H9 (cell line): ENCODE data around the gene SLC12A6. TPM values are rescaled to one million over a fixed set of nuclear protein-coding genes. Genes with fewer than 3 reads are reported as not detected.

Experiments used
- DNase-seq: peaks from one replicate; pipeline ENCODE4 v3.0.0-alpha.2; 2017
- H2AFZ ChIP-seq: one replicate; pipeline ENCODE4 v1.6.1; 2013; ENCODE audit warnings: mild to moderate bottlenecking, low read length, control low read depth, moderate library complexity
- H2AK5ac ChIP-seq: 2 replicates; pipeline ENCODE4 v1.6.1; 2013; ENCODE audit warnings: low read length, control low read depth, mixed read lengths; ENCODE audit not compliant: insufficient read length
- H2BK120ac ChIP-seq: one replicate; pipeline ENCODE4 v1.6.1; 2013; ENCODE audit warnings: low read depth, mild to moderate bottlenecking, low read length, control low read depth, inconsistent platforms; ENCODE audit not compliant: poor library complexity, severe bottlenecking
- H2BK12ac ChIP-seq: 2 replicates; pipeline ENCODE4 v1.6.1; 2013; ENCODE audit warnings: low read length, control low read depth, mixed read lengths, low read depth; ENCODE audit not compliant: insufficient read length
- H2BK15ac ChIP-seq: 2 replicates; pipeline ENCODE4 v1.6.1; 2013; ENCODE audit warnings: low read depth, low read length, control low read depth
- H2BK20ac ChIP-seq: one replicate; pipeline ENCODE4 v1.6.1; 2013; ENCODE audit warnings: low read depth, mild to moderate bottlenecking, low read length, control low read depth, inconsistent platforms; ENCODE audit not compliant: poor library complexity, severe bottlenecking
- H2BK5ac ChIP-seq: 2 replicates; pipeline ENCODE4 v1.6.1; 2013; ENCODE audit warnings: low read length, control low read depth, mixed read lengths; ENCODE audit not compliant: insufficient read length
- H3K14ac ChIP-seq: 2 replicates; pipeline ENCODE4 v1.6.1; 2013; ENCODE audit warnings: low read length, control low read depth; ENCODE audit not compliant: insufficient read depth
- H3K18ac ChIP-seq: 2 replicates; pipeline ENCODE4 v1.6.1; 2013; ENCODE audit warnings: low read depth, mild to moderate bottlenecking, mixed read lengths, low read length, control low read depth; ENCODE audit not compliant: insufficient read length
- H3K23ac ChIP-seq: 2 replicates; pipeline ENCODE4 v1.6.1; 2013; ENCODE audit warnings: low read length, control low read depth, mixed read lengths, low read depth; ENCODE audit not compliant: insufficient read length
- H3K23me2 ChIP-seq: 2 replicates; pipeline ENCODE4 v1.6.1; 2013; ENCODE audit warnings: low read depth, mild to moderate bottlenecking, mixed read lengths, low read length, control low read depth; ENCODE audit not compliant: insufficient read length, poor library complexity, severe bottlenecking
- H3K27ac ChIP-seq: 2 replicates; pipeline ENCODE4 v1.5.1; 2013; ENCODE audit warnings: low read length, control low read depth, mixed read lengths, low read depth; ENCODE audit not compliant: insufficient read length
- H3K27me3 ChIP-seq: 2 replicates; pipeline ENCODE4 v1.6.1; 2013; ENCODE audit warnings: low read length, control low read depth, inconsistent platforms; ENCODE audit not compliant: insufficient read depth
- H3K4ac ChIP-seq: 2 replicates; pipeline ENCODE4 v1.6.1; 2013; ENCODE audit warnings: low read depth, mild to moderate bottlenecking, control low read depth, inconsistent platforms, low read length, moderate library complexity
- H3K4me1 ChIP-seq: 2 replicates; pipeline ENCODE4 v1.6.1; 2013; ENCODE audit warnings: low read length, control low read depth, inconsistent platforms; ENCODE audit not compliant: insufficient read depth
- H3K4me2 ChIP-seq: 2 replicates; pipeline ENCODE4 v1.6.1; 2013; ENCODE audit warnings: low read length, control low read depth, mixed read lengths; ENCODE audit not compliant: insufficient read length, insufficient read depth
- H3K56ac ChIP-seq: 2 replicates; pipeline ENCODE4 v1.6.1; 2013; ENCODE audit warnings: low read depth, mild to moderate bottlenecking, mixed read lengths, low read length, control low read depth; ENCODE audit not compliant: insufficient read length
- H3K79me1 ChIP-seq: 2 replicates; pipeline ENCODE4 v1.6.1; 2013; ENCODE audit warnings: low read depth, mild to moderate bottlenecking, moderate library complexity, low read length, control low read depth, inconsistent platforms; ENCODE audit not compliant: insufficient read depth, poor library complexity, severe bottlenecking
- H3K79me2 ChIP-seq: 2 replicates; pipeline ENCODE4 v1.6.1; 2013; ENCODE audit warnings: low read length, control low read depth, inconsistent platforms; ENCODE audit not compliant: insufficient read depth
- H3K9ac ChIP-seq: 2 replicates; pipeline ENCODE4 v1.6.1; 2013; ENCODE audit warnings: low read length, control low read depth, mixed read lengths; ENCODE audit not compliant: insufficient read length; ENCODE audit errors: extremely low read depth
- H3K9me3 ChIP-seq: one replicate; pipeline ENCODE4 v1.6.1; 2013; ENCODE audit warnings: low read depth, low read length, inconsistent platforms; ENCODE audit not compliant: control insufficient read depth
- H3T11ph ChIP-seq: one replicate; pipeline ENCODE4 v1.6.1; 2013; ENCODE audit warnings: mild to moderate bottlenecking, low read length, control low read depth, inconsistent platforms
- H4K20me1 ChIP-seq: one replicate; pipeline ENCODE4 v1.6.1; 2013; ENCODE audit not compliant: control insufficient read depth, insufficient read length, insufficient read depth
- H4K5ac ChIP-seq: 2 replicates; pipeline ENCODE4 v1.6.1; 2013; ENCODE audit warnings: low read depth, mild to moderate bottlenecking, mixed read lengths, low read length, control low read depth; ENCODE audit not compliant: insufficient read length
- H4K8ac ChIP-seq: replicated peaks from 2 replicates; pipeline ENCODE4 v1.6.1; 2013; ENCODE audit warnings: low read length, control low read depth, mixed read lengths, low read depth; ENCODE audit not compliant: insufficient read length
- H4K91ac ChIP-seq: 2 replicates; pipeline ENCODE4 v1.6.1; 2013; ENCODE audit warnings: low read depth, mild to moderate bottlenecking, moderate library complexity, mixed read lengths, low read length, control low read depth; ENCODE audit not compliant: insufficient read length
- H3K27ac Mint-ChIP-seq, 3 experiments: 2 replicates in 2 of 3; 3 replicates in 1 of 3; pipeline ENCODE4 v1.8.0; 2020 to 2021; ENCODE audit warnings: mixed read lengths in 3 of 3, mild to moderate bottlenecking in 1 of 3, moderate library complexity in 1 of 3
- H3K27me3 Mint-ChIP-seq: 2 replicates; pipeline ENCODE4 v1.8.0; 2021; ENCODE audit warnings: low read depth, mild to moderate bottlenecking, moderate library complexity, mixed read lengths
- H3K36me3 Mint-ChIP-seq, 3 experiments: 2 replicates in 2 of 3; 3 replicates in 1 of 3; pipeline ENCODE4 v1.8.0; 2020 to 2021; ENCODE audit warnings: low read depth in 3 of 3, mixed read lengths in 3 of 3; ENCODE audit not compliant: insufficient read depth in 1 of 3
- H3K4me1 Mint-ChIP-seq, 2 experiments: 2 replicates each; pipeline ENCODE4 v1.8.0; 2020; ENCODE audit warnings: mixed read lengths in 2 of 2
- H3K4me3 Mint-ChIP-seq, 2 experiments: 2 replicates in 1 of 2; 3 replicates in 1 of 2; pipeline ENCODE4 v1.8.0; 2020 to 2021; ENCODE audit warnings: mild to moderate bottlenecking in 2 of 2, mixed read lengths in 2 of 2, moderate library complexity in 1 of 2
- H3K9me3 Mint-ChIP-seq, 2 experiments: 2 replicates in 1 of 2; 3 replicates in 1 of 2; pipeline ENCODE4 v1.8.0; 2020; ENCODE audit warnings: mild to moderate bottlenecking in 2 of 2, mixed read lengths in 2 of 2, moderate library complexity in 1 of 2
- CTCF ChIP-seq: fragments of 200-600 bp; sonication (generic); conservative IDR thresholded peaks from 3 replicates; pipeline ENCODE4 v1.8.0; 2021; ENCODE audit warnings: antibody characterized with exemption, mild to moderate bottlenecking
- WGBS: extraction: QIAGEN DNeasy Blood & Tissue Kit; methylation state at CpG from one replicate; pipeline ENCODE4 v1.1.7; 2013; ENCODE audit warnings: missing lambda C conversion rate, low lambda C conversion rate, mixed read lengths; ENCODE audit not compliant: insufficient read length; ENCODE audit errors: extremely low coverage; 5-methylcytosine and 5-hydroxymethylcytosine counted together
- total RNA-seq: library from RNA; stranded (reverse); gene quantifications from 2 replicates; pipeline ENCODE4 v1.2.1, GENCODE V29; 2021

Gene SLC12A6
- total RNA-seq, 1 experiment from 2014 or later, result 11.1 TPM

DNA sequence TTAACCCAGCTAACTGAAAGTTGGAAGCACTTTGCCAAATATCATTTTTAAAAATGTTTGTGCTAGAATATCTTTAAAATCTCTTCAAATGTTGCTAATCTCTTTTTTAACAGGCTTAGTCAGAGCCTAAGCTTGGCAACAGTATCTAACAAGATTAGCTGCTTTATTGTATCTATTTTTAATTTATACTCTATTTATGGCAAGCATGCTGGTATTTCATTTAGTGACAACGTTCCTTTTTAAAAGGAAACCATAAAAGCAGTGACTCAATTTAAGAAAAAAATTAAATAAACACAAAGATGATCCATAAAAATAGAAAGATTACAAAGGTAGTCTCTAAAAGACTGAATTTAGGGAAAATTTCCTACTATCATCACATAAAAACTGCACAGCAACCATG, 40.5 kb downstream of the SLC12A6 start:
- Histone ChIP-seq H3K9ac (no peak overlapping the region), H3K56ac (no peak overlapping the region), H3K79me1 (no peaks in the 10 kb centered on the region), H4K20me1 (no peaks in the 10 kb centered on the region), H2BK5ac (no peak overlapping the region), H2BK120ac (no peak overlapping the region), H3K27me3 (no peaks in the 10 kb centered on the region), H4K5ac (no peak overlapping the region), H3K4me2 (no peak overlapping the region), H2BK20ac (no peak overlapping the region), H2AFZ (no peak overlapping the region), H2BK15ac (no peak overlapping the region), H2AK5ac (no peak overlapping the region), H3K14ac (no peak overlapping the region), H3K18ac (no peak overlapping the region), H2BK12ac (no peak overlapping the region), H3K23ac (no peak overlapping the region), H3K4me1 (no peaks in the 10 kb centered on the region), H4K91ac (no peak overlapping the region), H3K23me2 (no peaks in the 10 kb centered on the region), H3K4ac (no peak overlapping the region), H3K79me2 (no peaks in the 10 kb centered on the region), H3K27ac (no peak overlapping the region), H3T11ph (no peak overlapping the region), H4K8ac (no peak overlapping the region), H3K9me3 (no peaks in the 10 kb centered on the region)
- no peak overlapping the region for H3K4me3 Mint-ChIP-seq
- H3K27ac Mint-ChIP-seq, result no peak overlapping the region
- no peaks in the 10 kb centered on the region for H3K27me3 Mint-ChIP-seq
- TF ChIP-seq CTCF, result no peak
- H3K36me3 Mint-ChIP-seq, result peaks cover 0 to 3% (median under 1%) of the 10 kb centered on the region in 3 experiments; a peak in 2 of 7 replicates
- peaks cover 0 to under 1% of the 10 kb centered on the region in 2 experiments; a peak in 2 of 5 replicates for H3K9me3 Mint-ChIP-seq
- DNase-seq, result no peak
- WGBS, result no CpG with 5 or more reads among the region's 1 CpG
- H3K4me1 Mint-ChIP-seq, result no peaks in the 10 kb centered on the region
